Measurements from ENCODE around the gene DDX56. TPM values are rescaled to one million over a fixed set of nuclear protein-coding genes. Genes with fewer than 3 reads are reported as not detected.

The DDX56 gene
- total and polyA plus RNA-seq, 2 of the 13 experiments (the other 11 are each of a cell fraction or from before 2014, with no cell fraction given) = 82.6 to 120 TPM

DNA sequence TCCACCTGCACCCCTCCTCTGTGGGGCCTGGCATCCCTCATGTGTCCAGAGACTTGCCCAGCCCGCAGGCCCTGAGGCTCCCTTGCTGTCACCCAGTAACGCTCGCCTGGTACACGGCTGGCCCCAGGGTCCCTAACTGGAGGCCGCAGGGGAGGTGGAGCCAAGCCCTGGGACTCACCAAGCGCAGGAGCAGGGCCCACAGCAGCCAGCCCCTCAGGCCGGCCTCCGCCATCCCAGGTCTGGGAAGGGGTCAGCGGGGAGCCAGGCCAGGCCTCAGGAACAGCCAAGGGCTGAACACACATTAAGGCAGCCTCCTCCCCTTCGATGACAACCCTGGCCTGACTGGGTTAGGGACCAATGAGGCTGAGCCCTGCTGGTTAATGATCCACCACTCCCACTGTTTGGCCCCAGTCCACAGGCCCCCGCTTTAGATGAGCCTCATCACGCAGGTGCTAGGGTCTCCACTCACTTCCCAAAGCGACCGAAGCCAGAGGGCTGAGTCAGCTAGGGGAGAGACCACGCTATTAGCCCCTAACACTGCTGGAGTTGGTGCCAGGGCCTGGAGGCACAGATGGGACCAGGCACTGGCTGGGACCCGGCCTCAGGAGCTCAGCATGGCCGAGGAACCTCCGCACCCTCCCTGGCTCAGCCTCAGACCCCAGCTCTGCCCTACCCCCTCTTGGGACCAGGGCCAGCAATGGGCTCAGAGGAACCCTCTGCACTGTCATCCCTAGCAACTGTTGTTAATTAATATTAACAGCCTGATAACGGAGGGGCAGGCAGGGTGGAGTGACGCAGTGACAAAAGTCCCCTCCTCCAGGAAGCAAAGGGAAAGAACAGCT, 32.5 kb downstream of the DDX56 start, which contains the start of gene NPC1L1 (continued):
- TF ChIP-seq, protein P1, sequence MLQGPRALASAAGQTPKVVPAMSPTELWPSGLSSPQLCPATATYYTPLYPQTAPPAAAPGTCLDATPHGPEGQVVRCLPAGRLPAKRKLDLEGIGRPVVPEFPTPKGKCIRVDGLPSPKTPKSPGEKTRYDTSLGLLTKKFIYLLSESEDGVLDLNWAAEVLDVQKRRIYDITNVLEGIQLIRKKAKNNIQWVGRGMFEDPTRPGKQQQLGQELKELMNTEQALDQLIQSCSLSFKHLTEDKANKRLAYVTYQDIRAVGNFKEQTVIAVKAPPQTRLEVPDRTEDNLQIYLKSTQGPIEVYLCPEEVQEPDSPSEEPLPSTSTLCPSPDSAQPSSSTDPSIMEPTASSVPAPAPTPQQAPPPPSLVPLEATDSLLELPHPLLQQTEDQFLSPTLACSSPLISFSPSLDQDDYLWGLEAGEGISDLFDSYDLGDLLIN (CRISPR knock-in tag; IDR thresholded peaks at IDR 0.05; ENCODE audit: borderline replicate concordance) = no peak
- TF ChIP-seq TSC22D2 (CRISPR knock-in tag; IDR thresholded peaks at IDR 0.05; ENCODE audit: borderline replicate concordance) (peak; percentile 37; the same call in 1 of the 2 replicates), RXRB (CRISPR knock-in tag; IDR thresholded peaks at IDR 0.05; ENCODE audit: borderline replicate concordance) (peak; percentile 79; the same call in 1 of the 2 replicates), PHF20 (CRISPR knock-in tag; IDR thresholded peaks at IDR 0.05) (peak; percentile 69), NR1H2 (CRISPR knock-in tag; IDR thresholded peaks at IDR 0.05; ENCODE audit: borderline replicate concordance, low read depth) (no peak), ZNF646 (CRISPR knock-in tag; IDR thresholded peaks at IDR 0.05) (no peak; the same call in 1 of the 2 replicates), MEF2D (CRISPR knock-in tag; IDR thresholded peaks at IDR 0.05) (peak; percentile 64; the same call in 1 of the 2 replicates), RXRA (CRISPR knock-in tag; IDR thresholded peaks at IDR 0.05) (peak; percentile 69), POLR2G (IDR thresholded peaks at IDR 0.05; ENCODE audit: low read depth, low read length) (peak; percentile 97), ELF1 (CRISPR knock-in tag; IDR thresholded peaks at IDR 0.05) (0 out of 2 replicates have a peak, but pooled peaks have one; percentile 35)
- TF ChIP-seq, protein P2, sequence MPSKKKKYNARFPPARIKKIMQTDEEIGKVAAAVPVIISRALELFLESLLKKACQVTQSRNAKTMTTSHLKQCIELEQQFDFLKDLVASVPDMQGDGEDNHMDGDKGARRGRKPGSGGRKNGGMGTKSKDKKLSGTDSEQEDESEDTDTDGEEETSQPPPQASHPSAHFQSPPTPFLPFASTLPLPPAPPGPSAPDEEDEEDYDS (CRISPR knock-in tag; IDR thresholded peaks at IDR 0.05) = peak; percentile 99
- TF ChIP-seq, protein P3, sequence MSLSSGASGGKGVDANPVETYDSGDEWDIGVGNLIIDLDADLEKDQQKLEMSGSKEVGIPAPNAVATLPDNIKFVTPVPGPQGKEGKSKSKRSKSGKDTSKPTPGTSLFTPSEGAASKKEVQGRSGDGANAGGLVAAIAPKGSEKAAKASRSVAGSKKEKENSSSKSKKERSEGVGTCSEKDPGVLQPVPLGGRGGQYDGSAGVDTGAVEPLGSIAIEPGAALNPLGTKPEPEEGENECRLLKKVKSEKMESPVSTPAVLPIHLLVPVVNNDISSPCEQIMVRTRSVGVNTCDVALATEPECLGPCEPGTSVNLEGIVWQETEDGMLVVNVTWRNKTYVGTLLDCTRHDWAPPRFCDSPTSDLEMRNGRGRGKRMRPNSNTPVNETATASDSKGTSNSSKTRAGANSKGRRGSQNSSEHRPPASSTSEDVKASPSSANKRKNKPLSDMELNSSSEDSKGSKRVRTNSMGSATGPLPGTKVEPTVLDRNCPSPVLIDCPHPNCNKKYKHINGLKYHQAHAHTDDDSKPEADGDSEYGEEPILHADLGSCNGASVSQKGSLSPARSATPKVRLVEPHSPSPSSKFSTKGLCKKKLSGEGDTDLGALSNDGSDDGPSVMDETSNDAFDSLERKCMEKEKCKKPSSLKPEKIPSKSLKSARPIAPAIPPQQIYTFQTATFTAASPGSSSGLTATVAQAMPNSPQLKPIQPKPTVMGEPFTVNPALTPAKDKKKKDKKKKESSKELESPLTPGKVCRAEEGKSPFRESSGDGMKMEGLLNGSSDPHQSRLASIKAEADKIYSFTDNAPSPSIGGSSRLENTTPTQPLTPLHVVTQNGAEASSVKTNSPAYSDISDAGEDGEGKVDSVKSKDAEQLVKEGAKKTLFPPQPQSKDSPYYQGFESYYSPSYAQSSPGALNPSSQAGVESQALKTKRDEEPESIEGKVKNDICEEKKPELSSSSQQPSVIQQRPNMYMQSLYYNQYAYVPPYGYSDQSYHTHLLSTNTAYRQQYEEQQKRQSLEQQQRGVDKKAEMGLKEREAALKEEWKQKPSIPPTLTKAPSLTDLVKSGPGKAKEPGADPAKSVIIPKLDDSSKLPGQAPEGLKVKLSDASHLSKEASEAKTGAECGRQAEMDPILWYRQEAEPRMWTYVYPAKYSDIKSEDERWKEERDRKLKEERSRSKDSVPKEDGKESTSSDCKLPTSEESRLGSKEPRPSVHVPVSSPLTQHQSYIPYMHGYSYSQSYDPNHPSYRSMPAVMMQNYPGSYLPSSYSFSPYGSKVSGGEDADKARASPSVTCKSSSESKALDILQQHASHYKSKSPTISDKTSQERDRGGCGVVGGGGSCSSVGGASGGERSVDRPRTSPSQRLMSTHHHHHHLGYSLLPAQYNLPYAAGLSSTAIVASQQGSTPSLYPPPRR (CRISPR knock-in tag; IDR thresholded peaks at IDR 0.05; ENCODE audit: borderline replicate concordance) = no peak; the same call in 1 of the 2 replicates
- TF ChIP-seq, protein P4, sequence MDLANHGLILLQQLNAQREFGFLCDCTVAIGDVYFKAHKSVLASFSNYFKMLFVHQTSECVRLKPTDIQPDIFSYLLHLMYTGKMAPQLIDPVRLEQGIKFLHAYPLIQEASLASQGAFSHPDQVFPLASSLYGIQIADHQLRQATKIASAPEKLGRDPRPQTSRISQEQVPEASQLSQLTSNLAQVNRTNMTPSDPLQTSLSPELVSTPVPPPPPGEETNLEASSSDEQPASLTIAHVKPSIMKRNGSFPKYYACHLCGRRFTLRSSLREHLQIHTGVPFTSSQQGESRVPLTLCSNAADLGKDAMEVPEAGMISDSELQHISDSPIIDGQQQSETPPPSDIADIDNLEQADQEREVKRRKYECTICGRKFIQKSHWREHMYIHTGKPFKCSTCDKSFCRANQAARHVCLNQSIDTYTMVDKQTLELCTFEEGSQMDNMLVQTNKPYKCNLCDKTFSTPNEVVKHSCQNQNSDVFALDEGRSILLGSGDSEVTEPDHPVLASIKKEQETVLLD (CRISPR knock-in tag; IDR thresholded peaks at IDR 0.05; ENCODE audit: low read depth) = no peak

Measured in HepG2 (cell line).